ENCODE data around the gene RPL21. TPM values are rescaled to one million over a fixed set of nuclear protein-coding genes. Genes with fewer than 3 reads are reported as not detected.
"Not testable (repeated sequence)": the region's sequence is repeated elsewhere in the genome, so short reads cannot be mapped to it uniquely, and the experiment has no call there.

The RPL21 gene
- polyA plus RNA-seq, 1 experiment: 771 TPM

DNA sequence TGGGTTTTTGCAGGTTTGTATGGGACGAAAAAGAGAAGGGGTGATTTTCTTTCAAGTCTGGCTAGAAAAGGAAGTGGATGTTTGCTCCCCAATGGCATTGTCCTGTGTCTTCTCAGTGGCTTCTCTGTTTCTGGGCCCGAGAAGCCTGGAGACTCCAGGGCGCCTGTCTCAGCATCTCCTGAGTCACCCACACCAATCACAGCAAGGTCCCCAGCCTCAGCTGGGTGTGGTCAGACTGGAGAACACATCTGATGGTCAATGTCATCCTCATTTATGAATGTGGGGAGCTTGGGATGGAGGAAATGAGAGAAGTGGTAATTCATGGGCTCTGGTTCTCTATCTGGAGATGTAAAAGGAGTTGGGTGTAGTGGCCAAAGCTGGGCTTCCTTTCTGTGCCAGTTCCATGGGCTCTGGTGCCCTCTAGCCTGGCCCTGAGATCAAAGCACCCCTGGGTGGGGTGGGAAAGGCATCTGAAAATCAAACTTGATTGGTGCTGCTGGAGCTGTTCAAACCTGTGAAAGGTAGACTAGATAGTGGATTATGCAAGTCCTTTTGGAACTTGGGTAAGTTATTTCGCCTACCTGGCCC is 32.6 kb downstream of the RPL21 start:
- DNase-seq (ENCODE audit: low read depth): no peak
- no peaks in the 10 kb centered on the region for H3K36me3 ChIP-seq (ENCODE audit: control insufficient read depth, insufficient read depth, low read length)
- H3K4me3 ChIP-seq (ENCODE audit: low read depth, low read length): no peak overlapping the region
- ChIA-PET POLR2A (no interaction called here), CTCF (interaction anchor here (0.6 to 6.3 kb wide), 27 partner anchors 9 to 611 kb away, joined by 3 to 70 read pairs (median 4); no protein-coding TSS in a partner anchor)
- H3K27me3 ChIP-seq (ENCODE audit: control insufficient read depth, insufficient read depth, low read length): 0 out of 2 replicates have a peak, but pooled peaks cover 1% of the 10 kb centered on the region
- TF ChIP-seq, protein P1, sequence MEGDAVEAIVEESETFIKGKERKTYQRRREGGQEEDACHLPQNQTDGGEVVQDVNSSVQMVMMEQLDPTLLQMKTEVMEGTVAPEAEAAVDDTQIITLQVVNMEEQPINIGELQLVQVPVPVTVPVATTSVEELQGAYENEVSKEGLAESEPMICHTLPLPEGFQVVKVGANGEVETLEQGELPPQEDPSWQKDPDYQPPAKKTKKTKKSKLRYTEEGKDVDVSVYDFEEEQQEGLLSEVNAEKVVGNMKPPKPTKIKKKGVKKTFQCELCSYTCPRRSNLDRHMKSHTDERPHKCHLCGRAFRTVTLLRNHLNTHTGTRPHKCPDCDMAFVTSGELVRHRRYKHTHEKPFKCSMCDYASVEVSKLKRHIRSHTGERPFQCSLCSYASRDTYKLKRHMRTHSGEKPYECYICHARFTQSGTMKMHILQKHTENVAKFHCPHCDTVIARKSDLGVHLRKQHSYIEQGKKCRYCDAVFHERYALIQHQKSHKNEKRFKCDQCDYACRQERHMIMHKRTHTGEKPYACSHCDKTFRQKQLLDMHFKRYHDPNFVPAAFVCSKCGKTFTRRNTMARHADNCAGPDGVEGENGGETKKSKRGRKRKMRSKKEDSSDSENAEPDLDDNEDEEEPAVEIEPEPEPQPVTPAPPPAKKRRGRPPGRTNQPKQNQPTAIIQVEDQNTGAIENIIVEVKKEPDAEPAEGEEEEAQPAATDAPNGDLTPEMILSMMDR (IDR thresholded peaks at IDR 0.05; ENCODE audit: insufficient read depth, low read depth, low read length): peak; percentile 57

DNA sequence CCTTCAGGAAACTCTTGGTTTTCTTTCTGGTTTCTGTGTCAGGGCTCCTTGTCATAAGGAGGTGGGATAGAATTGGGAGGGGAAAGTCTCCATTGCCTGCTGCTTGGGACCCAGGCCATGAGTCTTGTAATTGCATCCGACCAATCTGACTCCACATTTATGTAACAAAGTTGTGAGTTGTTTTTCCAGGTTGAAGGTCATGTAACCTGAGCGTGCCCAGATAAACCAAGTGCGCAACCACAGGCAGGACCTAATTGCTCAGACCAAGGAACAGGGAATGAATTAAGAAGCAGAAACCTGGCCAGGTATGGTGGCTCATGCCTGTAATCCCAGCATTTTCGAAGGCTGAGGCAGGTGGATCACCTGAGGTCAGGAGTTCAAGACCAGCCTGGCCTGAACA is 37.0 kb downstream of the RPL21 start:
- Histone ChIP-seq H3K4me3 (ENCODE audit: low read depth, low read length) (no peak overlapping the region), H3K27me3 (ENCODE audit: control insufficient read depth, insufficient read depth, low read length) (peaks cover 5% of the 10 kb centered on the region), H3K36me3 (ENCODE audit: control insufficient read depth, insufficient read depth, low read length) (no peaks in the 10 kb centered on the region)
- CTCF ChIA-PET: no interaction called here
- no peak for DNase-seq (ENCODE audit: low read depth)
- POLR2A ChIA-PET: no interaction called here
- TF ChIP-seq, protein P1 (IDR thresholded peaks at IDR 0.05; ENCODE audit: insufficient read depth, low read depth, low read length): no peak

DNA sequence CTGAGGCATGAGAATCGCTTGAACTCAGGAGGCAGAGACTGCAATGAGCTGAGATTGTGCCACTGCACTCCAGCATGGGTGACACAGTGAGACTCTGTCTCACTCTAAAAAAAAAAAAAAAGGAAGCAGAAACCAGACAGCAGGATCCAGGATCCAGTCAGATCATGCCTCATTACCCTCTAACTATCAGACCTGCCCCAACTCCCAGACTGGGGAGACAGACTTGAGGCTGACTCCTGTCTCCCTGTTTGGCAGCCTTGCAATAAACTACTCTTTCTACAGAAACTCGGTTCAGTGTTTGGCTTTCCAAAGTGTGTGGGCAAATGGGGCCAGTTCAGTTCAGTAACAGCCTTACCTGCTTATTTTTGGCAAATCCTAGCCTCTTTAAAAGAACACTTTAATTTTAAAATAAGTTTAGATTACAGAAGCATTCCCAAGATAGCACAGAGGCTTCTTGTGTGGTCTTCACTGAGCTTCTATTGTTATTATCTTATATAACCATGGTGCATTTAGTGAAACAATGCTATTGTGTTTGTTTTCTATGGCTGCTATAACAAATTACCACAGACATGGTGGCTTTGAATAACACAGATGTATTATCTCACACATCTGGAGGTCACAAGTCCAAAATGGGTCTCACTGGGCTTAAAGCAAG is 37.8 kb downstream of the RPL21 start:
- H3K4me3 ChIP-seq (ENCODE audit: low read depth, low read length): no peak overlapping the region
- DNase-seq (ENCODE audit: low read depth): no peak
- POLR2A ChIA-PET: no interaction called here
- TF ChIP-seq, protein P1 (IDR thresholded peaks at IDR 0.05; ENCODE audit: insufficient read depth, low read depth, low read length): no peak
- CTCF ChIA-PET: interaction anchor here (0.7 to 1.4 kb wide), 4 partner anchors 11 to 317 kb away, joined by 3 read pairs; no protein-coding TSS in a partner anchor
- peaks cover 6% of the 10 kb centered on the region for H3K27me3 ChIP-seq (ENCODE audit: control insufficient read depth, insufficient read depth, low read length)
- H3K36me3 ChIP-seq (ENCODE audit: control insufficient read depth, insufficient read depth, low read length): no peaks in the 10 kb centered on the region

DNA sequence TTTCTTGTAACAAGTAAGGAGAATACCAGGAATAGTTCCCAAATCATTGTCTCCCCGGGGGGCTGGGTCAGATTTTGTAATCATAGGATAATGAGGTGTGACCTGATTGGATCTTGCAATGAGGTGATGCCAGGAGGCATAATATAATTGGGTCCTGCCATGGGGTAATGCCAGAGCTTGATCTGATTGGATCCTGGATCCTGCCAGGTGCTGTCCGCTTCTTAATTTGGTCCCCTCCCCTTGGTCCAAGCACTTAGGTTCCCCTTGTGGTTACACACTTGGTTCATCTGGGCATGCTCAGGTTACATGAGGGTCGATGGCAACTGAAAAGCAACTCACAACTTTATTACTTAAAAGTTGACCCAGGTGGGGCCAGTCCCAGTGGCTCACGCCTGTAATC is 39.4 kb downstream of the RPL21 start:
- H3K4me3 ChIP-seq (ENCODE audit: low read depth, low read length): no peak overlapping the region
- POLR2A ChIA-PET: no interaction called here
- TF ChIP-seq, protein P1 (IDR thresholded peaks at IDR 0.05; ENCODE audit: insufficient read depth, low read depth, low read length): no peak
- no peaks in the 10 kb centered on the region for H3K36me3 ChIP-seq (ENCODE audit: control insufficient read depth, insufficient read depth, low read length)
- peaks cover 6% of the 10 kb centered on the region for H3K27me3 ChIP-seq (ENCODE audit: control insufficient read depth, insufficient read depth, low read length)
- CTCF ChIA-PET: interaction anchor here (1.1 to 1.4 kb wide), 2 partner anchors 9 to 10 kb away, joined by 3 read pairs; no protein-coding TSS in a partner anchor
- DNase-seq (ENCODE audit: low read depth): no peak

DNA sequence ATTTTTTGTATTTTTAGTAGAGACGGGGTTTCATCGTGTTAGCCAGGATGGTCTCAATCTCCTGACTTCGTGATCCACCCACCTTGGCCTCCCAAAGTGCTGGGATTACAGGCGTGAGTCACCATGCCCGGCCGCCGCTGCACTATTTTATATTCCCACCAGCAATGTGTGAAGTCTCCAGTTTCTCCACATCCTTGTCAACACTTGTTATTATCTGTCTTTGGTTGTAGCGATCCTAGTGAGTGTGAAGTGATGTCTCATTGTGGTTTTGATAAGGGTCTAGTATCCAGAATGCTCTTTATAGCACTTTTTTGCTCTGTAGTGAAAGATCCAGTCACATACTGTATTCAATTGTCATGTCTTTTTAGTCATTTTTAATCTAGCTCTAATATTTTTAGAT is 40.6 kb downstream of the RPL21 start:
- CTCF ChIA-PET: interaction anchor here (1.4 kb wide), 1 partner anchor 12 kb away, joined by 4 read pairs; no protein-coding TSS in a partner anchor
- POLR2A ChIA-PET: not testable (repeated sequence)

More for the DNA sequence above, 40.6 kb downstream of the RPL21 start:
- H3K4me3 ChIP-seq (ENCODE audit: low read depth, low read length); H3K36me3 ChIP-seq (ENCODE audit: control insufficient read depth, insufficient read depth, low read length); H3K27me3 ChIP-seq (ENCODE audit: control insufficient read depth, insufficient read depth, low read length); DNase-seq (ENCODE audit: low read depth): not testable (repeated sequence)

Measured in BJ (cell line).